ENCODE results near the gene TMEM135. TPM values are rescaled to one million over a fixed set of nuclear protein-coding genes. Genes with fewer than 3 reads are reported as not detected.
"Not testable (repeated sequence)": the region's sequence is repeated elsewhere in the genome, so short reads cannot be mapped to it uniquely, and the experiment has no call there.

Gene TMEM135
- polyA plus RNA-seq, 5 donors, result 17.1 to 35.0 (median 25.9) TPM

GRCh38 chr11:87139475-87139874 is 101.7 kb downstream of the TMEM135 start:
- DNase-seq, result no peak

GRCh38 chr11:87141322-87141721 is 103.6 kb downstream of the TMEM135 start:
- no peak for DNase-seq

GRCh38 chr11:87141980-87142514 is 104.3 kb downstream of the TMEM135 start:
- DNase-seq, result no peak

- DNase-seq, result no peak
Observed at GRCh38 chr11:87142594-87142993, 104.9 kb downstream of the TMEM135 start.

- DNase-seq, result no peak
Observed at GRCh38 chr11:87143641-87144040, 105.9 kb downstream of the TMEM135 start.

- no peak for DNase-seq
Observed at GRCh38 chr11:87144252-87144651, 106.5 kb downstream of the TMEM135 start.

GRCh38 chr11:87148749-87149148 is 111.0 kb downstream of the TMEM135 start:
- DNase-seq, result no peak

- not testable (repeated sequence) for DNase-seq
Observed at GRCh38 chr11:87149782-87150181, 112.0 kb downstream of the TMEM135 start.

- DNase-seq, result no peak
Observed at GRCh38 chr11:87150936-87151335, 113.2 kb downstream of the TMEM135 start.

GRCh38 chr11:87154246-87154645 is 116.5 kb downstream of the TMEM135 start:
- DNase-seq, result no peak

GRCh38 chr11:87156970-87157369 is 119.2 kb downstream of the TMEM135 start:
- no peak for DNase-seq

GRCh38 chr11:87169076-87169475 is 131.3 kb downstream of the TMEM135 start:
- DNase-seq, result not testable (repeated sequence)

GRCh38 chr11:87173185-87174039 is 135.7 kb downstream of the TMEM135 start:
- no peak for DNase-seq

- no peak for DNase-seq
Observed at GRCh38 chr11:87174870-87175269, 137.1 kb downstream of the TMEM135 start.

- DNase-seq, result no peak
Observed at GRCh38 chr11:87176044-87176443, 138.3 kb downstream of the TMEM135 start.

- no peak for DNase-seq
Observed at GRCh38 chr11:87179621-87180020, 141.9 kb downstream of the TMEM135 start.

GRCh38 chr11:87180742-87181141 is 143.0 kb downstream of the TMEM135 start:
- no peak for DNase-seq

GRCh38 chr11:87181143-87181542 is 143.4 kb downstream of the TMEM135 start:
- no peak for DNase-seq

GRCh38 chr11:87185228-87185627 is 147.5 kb downstream of the TMEM135 start:
- no peak for DNase-seq

- no peak for DNase-seq
Observed at GRCh38 chr11:87187076-87187475, 149.3 kb downstream of the TMEM135 start.

- DNase-seq, result no peak
Observed at GRCh38 chr11:87187930-87188329, 150.2 kb downstream of the TMEM135 start.

- not testable (repeated sequence) for DNase-seq
Observed at GRCh38 chr11:87188396-87188795, 150.7 kb downstream of the TMEM135 start.

- DNase-seq, result not testable (repeated sequence)
Observed at GRCh38 chr11:87188921-87189320, 151.2 kb downstream of the TMEM135 start.
